HG03521 (cell line): ENCODE measurements around the gene ZW10.
"Not testable (repeated sequence)": the region's sequence is repeated elsewhere in the genome, so short reads cannot be mapped to it uniquely, and the experiment has no call there.

ENCODE experiments used
- ATAC-seq: cut with Tn5 transposase; IDR thresholded peaks from one replicate; pipeline ENCODE4 v1.9.1; 2021; ENCODE audit warnings: mild to moderate bottlenecking, moderate library complexity; ENCODE audit not compliant: unreplicated experiment

ZW10 gene

GRCh38 chr11:113773416-113774173 is at the start of gene ZW10:
Gene ZW10, minus strand, starts transcription at chr11:113773692. Its CDS starts 26 bp downstream, at chr11:113773666.
- peak; percentile 99 for ATAC-seq

GRCh38 chr11:113818426-113818825 is 44.9 kb upstream of the ZW10 start:
- ATAC-seq: no peak

- no peak for ATAC-seq
These were observed 44.1 kb upstream of the ZW10 start for GRCh38 chr11:113817626-113818025.

- no peak for ATAC-seq
These were observed 43.7 kb upstream of the ZW10 start for GRCh38 chr11:113817162-113817561.

- ATAC-seq: no peak
These were observed 40.7 kb upstream of the ZW10 start for GRCh38 chr11:113814181-113814580.

- ATAC-seq: no peak
These were observed 35.4 kb upstream of the ZW10 start for GRCh38 chr11:113808931-113809330.

GRCh38 chr11:113806406-113806805 is 32.9 kb upstream of the ZW10 start:
- no peak for ATAC-seq

- ATAC-seq: no peak
These were observed 32.1 kb upstream of the ZW10 start for GRCh38 chr11:113805640-113806039.

GRCh38 chr11:113802621-113803020 is 29.1 kb upstream of the ZW10 start:
- no peak for ATAC-seq

GRCh38 chr11:113796663-113797259 is 23.3 kb upstream of the ZW10 start:
- ATAC-seq: peak; percentile 46

- ATAC-seq: no peak
These were observed 16.3 kb upstream of the ZW10 start for GRCh38 chr11:113789675-113790320.

- not testable (repeated sequence) for ATAC-seq
These were observed 15.5 kb upstream of the ZW10 start for GRCh38 chr11:113789016-113789415.

GRCh38 chr11:113782134-113782533 is 8.6 kb upstream of the ZW10 start:
- no peak for ATAC-seq

GRCh38 chr11:113781682-113782081 is 8.2 kb upstream of the ZW10 start:
- no peak for ATAC-seq

GRCh38 chr11:113779496-113779895 is 6.0 kb upstream of the ZW10 start, which contains the start of gene CLDN25:
Gene CLDN25, plus strand, starts transcription at chr11:113779796. Its CDS starts 0 bp downstream, at chr11:113779796.
- no peak for ATAC-seq

GRCh38 chr11:113778111-113778910 is 4.8 kb upstream of the ZW10 start:
- no peak for ATAC-seq

- no peak for ATAC-seq
These were observed 647 bp upstream of the ZW10 start for GRCh38 chr11:113774174-113774503.

GRCh38 chr11:113773092-113773415 is 438 bp downstream of the ZW10 start:
- no peak for ATAC-seq

GRCh38 chr11:113771964-113772363 is 1.5 kb downstream of the ZW10 start:
- ATAC-seq: no peak

- no peak for ATAC-seq
These were observed 8.8 kb downstream of the ZW10 start for GRCh38 chr11:113764527-113765219.

GRCh38 chr11:113763040-113763439 is 10.5 kb downstream of the ZW10 start:
- not testable (repeated sequence) for ATAC-seq
